Mammary epithelial cell (primary cell): ENCODE measurements around the gene POLRMT.

Experiments
- EZH2 ChIP-seq: IDR thresholded peaks from 2 replicates; pipeline ENCODE4 v1.6.1; 2012; ENCODE audit warnings: low read length, inconsistent platforms, borderline replicate concordance
- TF ChIP-seq, protein P1 (sequence below), 2 donors: IDR thresholded peaks in 1 of 2; conservative IDR thresholded peaks in 1 of 2; 2 replicates each; pipeline ENCODE4 v1.5.1; 2011 to 2012; ENCODE audit warnings: inconsistent platforms in 2 of 2, low read length in 2 of 2, mild to moderate bottlenecking in 2 of 2, control low read depth in 1 of 2, low read depth in 1 of 2; ENCODE audit not compliant: insufficient read depth in 1 of 2; ENCODE audit errors: extremely low read depth in 1 of 2

DNA sequence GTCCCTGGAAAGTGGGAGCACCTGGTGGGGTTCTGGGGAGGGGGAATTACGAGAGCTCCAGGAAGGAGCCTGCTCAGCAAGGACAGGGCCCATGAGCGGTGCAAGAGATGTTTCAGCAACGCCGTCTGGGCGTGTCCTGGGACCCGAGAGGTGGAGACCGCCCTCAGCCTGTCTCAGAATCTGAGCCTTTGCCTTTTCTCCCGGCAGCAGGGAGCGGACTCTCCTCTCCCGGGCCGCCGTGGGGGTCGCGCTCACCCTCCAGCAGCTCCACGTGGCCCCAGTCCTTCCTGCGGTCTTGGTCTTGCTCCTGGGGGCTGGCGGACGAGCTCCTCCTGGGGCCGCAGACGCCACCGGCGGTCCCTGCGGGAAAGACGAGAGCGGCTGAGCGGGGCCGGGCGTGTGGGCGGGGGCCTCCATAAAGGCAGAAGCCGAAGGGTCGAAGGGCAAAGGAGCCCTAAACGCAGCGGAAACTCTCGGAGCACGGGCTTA lies 714 bp downstream of the POLRMT start:
- TF ChIP-seq, protein P1, sequence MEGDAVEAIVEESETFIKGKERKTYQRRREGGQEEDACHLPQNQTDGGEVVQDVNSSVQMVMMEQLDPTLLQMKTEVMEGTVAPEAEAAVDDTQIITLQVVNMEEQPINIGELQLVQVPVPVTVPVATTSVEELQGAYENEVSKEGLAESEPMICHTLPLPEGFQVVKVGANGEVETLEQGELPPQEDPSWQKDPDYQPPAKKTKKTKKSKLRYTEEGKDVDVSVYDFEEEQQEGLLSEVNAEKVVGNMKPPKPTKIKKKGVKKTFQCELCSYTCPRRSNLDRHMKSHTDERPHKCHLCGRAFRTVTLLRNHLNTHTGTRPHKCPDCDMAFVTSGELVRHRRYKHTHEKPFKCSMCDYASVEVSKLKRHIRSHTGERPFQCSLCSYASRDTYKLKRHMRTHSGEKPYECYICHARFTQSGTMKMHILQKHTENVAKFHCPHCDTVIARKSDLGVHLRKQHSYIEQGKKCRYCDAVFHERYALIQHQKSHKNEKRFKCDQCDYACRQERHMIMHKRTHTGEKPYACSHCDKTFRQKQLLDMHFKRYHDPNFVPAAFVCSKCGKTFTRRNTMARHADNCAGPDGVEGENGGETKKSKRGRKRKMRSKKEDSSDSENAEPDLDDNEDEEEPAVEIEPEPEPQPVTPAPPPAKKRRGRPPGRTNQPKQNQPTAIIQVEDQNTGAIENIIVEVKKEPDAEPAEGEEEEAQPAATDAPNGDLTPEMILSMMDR (conservative IDR thresholded peaks at IDR 0.05 in 1 of 2, IDR thresholded peaks at IDR 0.05 in 1 of 2; ENCODE audit: extremely low read depth in 1 of 2, insufficient read depth in 1 of 2, low read depth in 1 of 2, low read length in 2 of 2) = no peak
- no peak for TF ChIP-seq EZH2
